HG03342 (cell line): ENCODE data around the gene THEMIS.

ENCODE experiments used
- ATAC-seq: cut with Tn5 transposase; IDR thresholded peaks from one replicate; pipeline ENCODE4 v1.9.1; 2021; ENCODE audit warnings: mild to moderate bottlenecking, moderate library complexity; ENCODE audit not compliant: unreplicated experiment

THEMIS gene

DNA sequence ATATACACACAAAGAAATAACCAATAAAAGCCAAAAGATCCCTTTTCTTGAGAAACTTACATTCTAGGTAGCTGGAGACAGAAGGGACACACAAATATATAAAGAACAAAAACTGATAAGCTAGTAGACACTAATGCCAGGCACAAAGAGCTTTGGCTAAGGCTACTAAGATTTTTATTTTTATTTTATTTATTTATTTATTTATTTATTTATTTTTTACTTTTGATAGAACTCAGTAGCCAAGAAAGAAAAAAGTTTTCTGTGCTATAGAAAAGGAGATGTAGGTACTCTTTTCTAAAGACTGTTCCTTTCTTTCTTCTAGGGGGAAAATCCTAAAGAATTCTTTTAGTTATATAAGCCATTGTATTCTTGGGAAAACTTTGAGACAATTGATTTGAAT lies 34.1 kb downstream of the THEMIS start:
- ATAC-seq, result no peak

DNA sequence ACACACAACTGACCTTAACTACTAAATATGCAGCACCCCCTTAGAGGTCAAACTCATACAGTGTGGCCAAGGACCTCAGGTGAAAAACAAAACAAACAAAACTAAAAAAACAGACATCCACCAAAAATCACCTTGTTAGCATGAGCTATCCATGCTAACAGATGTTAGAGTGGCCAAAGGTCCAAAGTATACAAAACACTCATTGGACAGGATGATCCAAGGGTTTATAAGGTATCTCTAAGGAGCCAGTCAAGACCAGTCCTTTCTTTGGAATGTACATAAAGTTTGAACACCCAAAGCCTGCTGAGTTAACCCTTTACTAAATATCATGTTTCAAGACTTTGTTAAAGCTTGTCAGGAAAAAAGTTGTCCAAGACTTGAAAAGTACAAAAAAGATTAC lies 35.8 kb downstream of the THEMIS start:
- no peak for ATAC-seq

GRCh38 chr6:127864701-127865100 lies 36.2 kb downstream of the THEMIS start:
- ATAC-seq, result no peak

GRCh38 chr6:127860723-127861122 lies 40.1 kb downstream of the THEMIS start:
- ATAC-seq, result no peak

DNA sequence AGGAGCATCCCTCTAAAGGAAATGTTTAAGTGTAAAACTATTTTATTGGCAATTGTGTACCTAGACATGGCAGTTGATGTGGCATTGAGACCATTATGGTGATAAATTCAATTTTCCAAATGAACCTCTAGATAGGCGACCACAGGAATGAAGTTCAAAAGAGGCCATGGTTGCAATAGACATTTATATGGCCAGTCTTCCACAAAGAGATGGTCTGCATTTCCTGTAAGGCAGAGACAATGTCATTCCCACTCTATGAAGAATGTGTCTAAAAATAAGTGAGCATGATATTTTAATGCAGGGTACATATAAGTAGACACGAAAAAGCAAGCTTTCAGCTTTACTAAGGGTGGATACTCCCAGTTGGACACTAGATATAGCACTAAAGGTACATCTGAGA lies 40.9 kb downstream of the THEMIS start:
- no peak for ATAC-seq

DNA sequence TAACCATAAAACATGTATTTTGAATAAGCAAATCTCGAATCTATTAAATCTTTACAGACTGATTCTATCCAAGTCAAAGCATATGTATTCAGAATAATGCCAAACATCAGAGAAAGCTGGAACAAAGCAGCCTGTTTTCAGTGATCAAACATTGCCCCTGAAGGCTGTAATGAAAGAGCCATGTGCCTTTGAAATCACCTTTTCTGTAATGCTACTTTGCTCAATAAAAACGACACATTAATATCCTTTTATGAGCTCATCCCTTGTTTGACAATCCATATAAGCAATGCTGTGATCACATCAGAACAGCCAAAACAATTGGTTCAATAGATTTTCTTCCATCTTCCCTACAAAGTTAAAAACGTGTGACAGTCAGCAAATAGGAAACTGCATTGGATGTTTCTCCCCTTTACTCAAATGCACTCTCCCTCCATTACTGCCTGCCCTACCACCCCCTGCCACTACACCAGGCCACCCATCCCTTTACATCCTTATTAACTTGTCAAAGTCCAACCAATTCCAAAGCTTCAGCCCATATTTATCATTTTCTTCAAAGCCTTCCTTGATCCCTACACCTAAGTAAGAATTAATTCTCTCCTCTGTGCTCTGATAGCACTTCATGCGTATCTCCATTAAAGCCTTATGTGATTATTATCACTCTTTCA lies 42.0 kb downstream of the THEMIS start:
- ATAC-seq, result no peak

DNA sequence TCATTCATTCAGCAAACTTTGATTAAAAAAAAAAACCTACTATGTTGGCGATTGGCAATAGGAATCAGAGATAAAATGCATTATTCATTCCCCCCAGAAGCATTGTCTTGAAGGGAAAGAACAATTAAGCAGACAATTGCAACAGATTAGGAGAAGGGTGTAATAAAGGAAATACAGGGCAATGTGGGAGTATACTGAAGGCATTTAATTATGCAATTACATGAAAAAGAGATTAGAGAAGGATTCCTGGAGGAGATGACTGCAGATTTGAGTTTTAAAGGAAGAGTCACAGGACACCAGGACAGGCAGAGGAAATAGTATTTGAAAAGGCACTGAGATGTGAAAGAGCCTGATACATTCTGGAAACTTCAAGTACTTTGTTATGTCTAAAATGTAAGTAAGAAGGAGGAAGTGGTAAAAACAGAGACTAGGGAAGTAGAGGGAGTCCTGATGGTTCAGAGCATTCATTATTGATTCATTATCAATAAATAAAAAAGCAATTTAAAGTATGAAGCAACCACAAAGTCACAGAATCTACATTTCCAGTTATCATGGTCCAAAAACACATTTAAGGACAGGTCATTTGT lies 43.7 kb downstream of the THEMIS start:
- ATAC-seq, result no peak

- no peak for ATAC-seq
Measured at GRCh38 chr6:127855542-127856159, 45.2 kb downstream of the THEMIS start.

DNA sequence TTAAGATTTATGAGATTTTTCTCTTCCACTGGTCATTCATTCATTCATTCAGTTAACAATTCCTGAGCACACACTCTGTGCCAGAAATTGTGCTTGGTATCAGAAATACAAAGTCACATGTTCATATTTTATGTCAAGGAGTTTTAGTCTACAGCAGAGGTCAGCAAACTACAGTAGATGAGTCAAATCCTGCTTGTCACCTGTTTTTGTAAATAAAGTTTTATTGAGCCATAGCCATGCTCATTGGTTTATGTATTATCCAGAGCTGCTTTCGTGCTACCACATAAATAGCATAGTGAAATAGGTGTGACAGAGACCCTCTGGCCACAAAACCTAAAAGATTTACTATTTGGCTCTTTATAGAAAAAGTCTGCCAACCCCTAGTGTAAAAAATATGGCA lies 46.8 kb downstream of the THEMIS start:
- no peak for ATAC-seq

GRCh38 chr6:127851197-127851596 lies 49.7 kb downstream of the THEMIS start:
- no peak for ATAC-seq

- ATAC-seq, result no peak
Measured at GRCh38 chr6:127845242-127845641, 55.6 kb downstream of the THEMIS start.

DNA sequence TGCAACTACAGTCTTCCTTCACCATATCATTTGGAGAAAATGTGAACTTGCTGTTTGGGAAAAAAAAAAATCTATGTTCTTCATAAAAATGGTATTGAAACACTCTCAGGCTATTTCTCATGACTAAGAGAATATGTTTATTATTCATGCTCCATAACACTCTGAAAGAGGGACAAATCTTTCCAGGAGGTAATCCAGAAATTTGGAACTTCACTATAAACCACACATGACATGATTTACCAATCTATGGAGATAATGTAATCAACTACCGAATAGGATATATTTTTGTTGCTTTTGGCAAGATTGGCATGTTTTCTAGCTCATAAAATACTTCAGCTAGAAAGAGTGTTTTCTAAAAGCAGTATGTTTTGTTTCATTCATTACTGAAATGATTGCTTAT lies 56.3 kb downstream of the THEMIS start:
- ATAC-seq, result no peak

DNA sequence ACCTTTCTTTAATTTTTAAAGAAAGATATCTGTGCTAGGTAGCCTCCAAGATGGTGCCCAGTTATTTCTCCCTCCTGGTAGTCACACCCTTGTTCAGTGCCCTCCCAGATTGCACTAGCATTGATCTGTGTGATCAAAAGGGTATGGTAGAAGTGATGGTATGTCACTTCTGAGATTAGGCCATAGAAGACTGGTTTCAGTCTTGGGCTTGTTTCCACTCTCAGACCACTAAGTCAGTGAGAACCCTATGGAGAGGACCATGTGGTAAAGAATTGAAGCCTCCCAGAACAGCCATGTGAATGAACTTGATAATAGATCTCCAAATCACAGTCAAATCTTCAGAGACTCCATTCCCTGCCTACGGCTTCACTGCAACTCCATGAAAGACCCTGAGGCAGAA lies 57.3 kb downstream of the THEMIS start:
- ATAC-seq, result no peak

- ATAC-seq, result no peak
Measured at GRCh38 chr6:127842562-127842961, 58.3 kb downstream of the THEMIS start.

- no peak for ATAC-seq
Measured at GRCh38 chr6:127841811-127842210, 59.0 kb downstream of the THEMIS start.

GRCh38 chr6:127834136-127834535 lies 66.7 kb downstream of the THEMIS start:
- no peak for ATAC-seq

DNA sequence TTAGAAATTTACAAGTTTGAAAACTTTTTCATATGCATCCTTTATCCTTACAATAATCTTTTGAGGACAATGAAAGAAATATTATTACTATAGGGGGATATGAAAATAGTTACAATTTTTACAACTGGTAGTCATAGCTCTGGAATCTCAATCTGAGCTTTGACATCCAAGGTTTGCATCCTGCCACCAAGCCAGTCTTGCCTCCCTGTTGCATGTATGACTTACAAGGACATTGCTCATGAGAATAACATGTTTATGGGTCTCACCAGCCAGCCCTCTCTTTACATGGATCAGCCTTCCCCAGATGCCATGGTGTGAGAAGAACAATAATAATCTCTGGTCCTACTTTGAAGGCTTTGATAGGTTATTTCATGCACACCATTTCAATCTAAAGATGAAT lies 67.5 kb downstream of the THEMIS start:
- ATAC-seq, result no peak

DNA sequence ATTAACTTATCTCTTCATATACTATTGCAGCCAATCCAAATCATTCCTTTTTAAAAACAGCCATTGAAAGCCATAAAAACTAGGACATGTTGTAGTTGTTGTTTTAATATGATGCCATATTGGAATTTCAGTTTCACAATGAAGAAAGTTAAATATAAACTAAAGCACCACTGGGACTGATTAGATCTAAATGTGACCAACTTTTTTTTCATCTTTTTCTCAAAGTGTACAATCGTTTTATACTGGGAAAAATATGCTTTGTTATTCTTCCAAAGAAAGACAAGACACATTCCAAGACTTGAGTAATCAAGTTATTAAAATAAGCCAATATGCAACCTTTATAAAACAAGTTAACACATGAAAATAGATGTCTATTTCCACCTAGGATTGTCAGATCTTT lies 68.5 kb downstream of the THEMIS start:
- ATAC-seq, result no peak

DNA sequence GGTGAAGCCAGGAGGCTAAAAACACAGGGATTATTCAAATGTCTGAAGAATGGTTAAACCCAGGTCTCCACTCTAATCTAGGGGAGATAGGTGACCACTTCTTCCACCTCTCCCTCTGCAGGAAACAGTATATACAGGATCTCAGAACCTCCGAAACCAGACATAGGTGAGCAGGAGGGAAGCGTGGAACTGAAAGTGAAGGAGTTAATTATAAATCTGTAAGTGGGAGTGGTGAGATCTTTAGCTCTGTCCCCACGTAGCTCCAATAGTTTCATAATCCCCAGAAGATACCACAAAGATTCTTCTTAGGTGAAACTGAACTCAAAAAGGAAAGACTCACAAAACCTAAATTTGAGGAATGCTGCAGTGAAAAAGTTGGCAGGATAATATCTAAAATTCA lies 76.8 kb downstream of the THEMIS start:
- no peak for ATAC-seq

- ATAC-seq, result no peak
Measured at GRCh38 chr6:127821431-127821830, 79.4 kb downstream of the THEMIS start.

GRCh38 chr6:127818149-127818548 lies 82.7 kb downstream of the THEMIS start:
- ATAC-seq, result no peak

- no peak for ATAC-seq
Measured at GRCh38 chr6:127816643-127817042, 84.2 kb downstream of the THEMIS start.

DNA sequence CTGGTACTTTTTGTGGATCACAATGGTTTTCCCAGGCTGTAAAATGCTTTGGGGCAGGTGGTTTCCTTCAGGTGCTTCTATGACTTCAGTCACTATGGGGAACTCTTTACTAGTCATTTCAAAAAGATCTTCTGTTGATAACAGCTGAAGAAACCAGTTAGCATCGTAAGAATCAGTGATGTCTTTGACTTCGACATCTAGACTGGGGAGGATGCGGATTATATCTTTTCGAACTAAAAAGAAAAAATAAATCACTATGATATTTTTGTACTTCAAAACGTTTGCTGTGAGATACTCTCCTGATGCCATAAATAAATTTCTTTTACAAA lies 87.2 kb downstream of the THEMIS start:
- no peak for ATAC-seq
